GM19043 (cell line): ENCODE measurements around the gene PAGE3.

Experiments used
- ATAC-seq: cut with Tn5 transposase; IDR thresholded peaks from one replicate; pipeline ENCODE4 v1.9.1; 2021; ENCODE audit warnings: low read depth; ENCODE audit not compliant: unreplicated experiment

The PAGE3 gene

GRCh38 chrX:55264816-55265215, at the start of gene PAGE3:
TSS of gene PAGE3 (minus strand) at chrX:55264916. CDS start at chrX:55263903, 1,013 bp downstream.
- ATAC-seq = no peak

- no peak for ATAC-seq
Observed at GRCh38 chrX:55312655-55313054, 47.9 kb upstream of the PAGE3 start.

DNA sequence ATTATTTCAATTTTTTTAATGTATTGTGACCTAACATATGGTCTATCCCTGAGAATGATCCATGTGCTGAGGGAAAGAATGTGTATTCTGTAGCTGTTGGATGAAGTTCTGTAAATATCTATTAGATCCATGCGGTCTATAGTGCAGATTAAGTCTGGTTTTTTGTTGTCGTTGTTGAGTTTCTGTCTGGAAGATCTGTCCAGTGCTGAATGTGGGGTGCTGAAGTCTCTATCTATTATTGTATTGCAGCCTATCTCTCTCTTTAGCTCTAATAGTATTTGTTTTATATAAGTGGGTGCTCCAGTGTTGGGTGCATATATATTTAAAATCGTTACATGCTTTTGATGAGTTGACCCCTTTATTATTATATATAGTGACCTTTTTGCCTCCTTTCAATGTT, 26.2 kb upstream of the PAGE3 start:
- no peak for ATAC-seq

DNA sequence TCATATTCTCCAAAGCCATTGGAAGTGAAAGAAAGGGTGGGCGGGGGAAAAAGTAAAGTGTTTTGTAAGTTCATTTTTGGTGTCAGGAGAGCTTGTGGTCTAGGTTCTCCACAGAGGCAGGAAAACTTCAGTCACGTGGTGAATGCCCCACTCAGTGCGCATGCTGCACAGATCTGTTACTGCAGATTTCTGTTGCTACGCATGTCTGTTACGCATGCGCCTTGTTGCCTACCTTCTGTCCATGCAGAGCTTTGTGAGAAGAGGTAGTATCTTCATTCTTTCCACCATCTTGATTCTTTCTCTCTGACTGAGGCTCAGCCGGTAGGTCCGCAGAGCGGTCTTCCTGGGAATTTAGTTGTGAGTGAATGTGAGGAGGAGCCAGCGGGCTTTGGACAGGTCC, 15.1 kb upstream of the PAGE3 start:
- ATAC-seq = no peak

GRCh38 chrX:55260806-55261205, 3.9 kb downstream of the PAGE3 start:
- no peak for ATAC-seq

GRCh38 chrX:55253528-55253927, 11.2 kb downstream of the PAGE3 start:
- no peak for ATAC-seq

DNA sequence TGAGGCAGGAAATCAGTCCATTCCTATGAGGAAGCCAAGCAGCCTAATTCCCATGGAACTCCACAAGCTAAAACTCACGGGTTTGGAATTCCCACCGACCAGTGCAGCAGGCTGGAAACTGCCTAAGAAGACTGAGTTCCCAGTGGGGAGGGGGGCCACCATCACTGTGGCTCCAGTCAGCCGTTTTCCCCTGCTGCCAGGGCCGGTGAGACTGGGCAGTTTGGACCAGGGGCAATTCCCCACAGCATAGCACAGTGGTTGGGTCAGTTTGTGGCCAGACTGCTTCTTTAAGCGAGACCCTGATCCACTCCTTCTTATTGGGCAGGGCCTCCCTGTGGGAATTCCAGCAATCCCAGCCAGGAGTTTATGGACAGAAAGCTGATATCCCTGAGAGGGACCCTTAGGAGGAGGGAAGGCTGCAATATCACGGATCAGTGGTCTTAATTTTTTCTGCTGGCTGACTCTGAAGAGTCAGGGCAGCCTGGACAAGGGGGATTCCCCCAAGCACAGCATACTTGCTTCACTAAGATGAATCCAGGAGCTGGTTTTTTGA, 23.9 kb downstream of the PAGE3 start:
- no peak for ATAC-seq

GRCh38 chrX:55220119-55220794, 44.5 kb downstream of the PAGE3 start, which contains the start of gene PAGE5:
TSS of gene PAGE5 (plus strand) at chrX:55220346. CDS start at chrX:55221383, 1,037 bp downstream.
- no peak for ATAC-seq

- no peak for ATAC-seq
Observed at GRCh38 chrX:55213381-55213780, 51.3 kb downstream of the PAGE3 start.

DNA sequence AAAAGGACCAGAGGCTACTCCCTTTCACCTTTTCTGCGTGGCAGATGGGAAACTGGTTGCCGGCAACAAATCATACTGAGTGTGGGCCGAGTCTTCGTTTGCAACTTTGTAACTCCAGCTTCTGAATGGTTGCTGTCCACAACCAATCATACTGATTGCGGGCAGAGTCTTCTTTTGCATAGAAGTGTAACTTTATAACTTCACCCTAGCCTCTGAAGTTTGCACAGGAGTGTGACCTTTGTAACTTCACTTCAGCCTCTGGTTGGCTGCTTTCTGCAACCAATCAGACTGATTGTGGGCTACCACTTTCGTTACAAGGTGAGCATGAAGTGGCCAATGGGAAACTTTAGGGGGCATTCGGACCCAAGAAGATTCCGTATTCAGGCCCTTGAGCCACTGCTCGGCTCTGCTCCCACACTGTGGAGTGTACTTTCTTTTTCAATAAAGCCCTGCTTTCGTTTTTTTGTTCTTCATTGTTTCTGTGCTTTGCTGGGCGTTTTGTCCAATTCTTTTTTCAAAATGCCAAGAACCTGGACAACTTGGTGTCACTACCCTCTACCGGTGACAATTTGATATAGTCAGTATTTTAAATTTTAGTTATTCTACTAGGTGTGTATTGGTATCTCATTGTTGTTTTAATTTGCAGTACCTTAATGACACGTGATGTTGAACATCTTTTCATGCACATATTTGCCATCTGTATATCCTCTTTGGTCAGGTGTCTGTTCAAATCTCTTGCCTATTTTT, 53.6 kb downstream of the PAGE3 start:
- no peak for ATAC-seq
